Right lobe of liver (tissue), 6 donors: Measurements from ENCODE around the gene MED27. TPM values are rescaled to one million over a fixed set of nuclear protein-coding genes. Genes with fewer than 3 reads are reported as not detected.
"Not testable (repeated sequence)": the region's sequence is repeated elsewhere in the genome, so short reads cannot be mapped to it uniquely, and the experiment has no call there.

Experiments used
- ATAC-seq, 4 donors: fragments of 200-7000 bp; cut with Tn5 transposase; one replicate each; pipeline ENCODE4 v1.9.1; 2020; ENCODE audit warnings: mild to moderate bottlenecking in 4 of 4, moderate library complexity in 4 of 4
- DNase-seq, 3 donors: peaks; one replicate each; pipeline ENCODE4 v3.0.0-alpha.2; 2020
- H3K27ac ChIP-seq, 3 donors: fragments of 200-600 bp; one replicate each; pipeline ENCODE4 v1.8.0; 2022
- H3K27me3 ChIP-seq, 2 donors: fragments of 200-600 bp; one replicate each; pipeline ENCODE4 v1.8.0; 2022
- H3K36me3 ChIP-seq, 4 donors: fragments of 200-600 bp; sonication (generic) in 1 of 4; one replicate each; pipeline versions ENCODE4 v1.5.1 to v1.8.0; 2017 to 2022; ENCODE audit warnings: control low read depth in 1 of 4
- H3K4me1 ChIP-seq, 4 donors: fragments of 200-600 bp; sonication (generic) in 1 of 4; one replicate each; pipeline versions ENCODE4 v1.5.1 to v1.8.0; 2017 to 2022; ENCODE audit warnings: control low read depth in 1 of 4
- H3K4me3 ChIP-seq, 3 donors: fragments of 200-600 bp; one replicate each; pipeline ENCODE4 v1.8.0; 2022
- H3K9me3 ChIP-seq, 4 donors: fragments of 200-600 bp; sonication (generic) in 1 of 4; one replicate each; pipeline versions ENCODE4 v1.5.1 to v1.8.0; 2017 to 2022; ENCODE audit warnings: control low read depth in 1 of 4
- POLR2A ChIP-seq: fragments of 450-650 bp; IDR thresholded peaks from one replicate; pipeline ENCODE4 v1.6.1; 2017; ENCODE audit warnings: antibody characterized with exemption, mild to moderate bottlenecking
- WGBS: methylation state at CpG from one replicate; pipeline ENCODE4 v1.1.6; 2018; ENCODE audit warnings: low coverage, low lambda C conversion rate; ENCODE audit not compliant: insufficient coverage; ENCODE audit errors: missing lambda C conversion rate; 5-methylcytosine and 5-hydroxymethylcytosine counted together
- intact Hi-C, 2 donors: fragments of 100-400 bp; cut with DNase I; formaldehyde crosslinking; loops; one replicate each; pipeline versions ENCODE4 v1.11.2 to v1.14.1; 2022
- total RNA-seq, 6 experiments: library from RNA; depleted of rRNA in 2 of 6; stranded (reverse); fragments of >200 nt in 2 of 6; fragmentation: NEBNext Ultra II Directional in 3 of 6; extraction: Animal tissue kit (Norgen Biotek cat#: 25700) in 3 of 6; gene quantifications; one replicate each; pipeline versions ENCODE4 v1.1.0 to v1.2.4, GENCODE V29; 2016 to 2023
- TF ChIP-seq, protein P1 (sequence below), 4 donors: fragments of 200-600 bp in 3 of 4; fragments of 450-650 bp in 1 of 4; IDR thresholded peaks; one replicate each; pipeline versions ENCODE4 v1.5.1 to v1.8.0; 2016 to 2022; ENCODE audit warnings: antibody characterized with exemption in 4 of 4, mild to moderate bottlenecking in 2 of 4
- donor health status: DM: no; HTN: yes; CAD: no.
- donor health status: DM: no; HTN: no; CAD: no.
- donor health status: DM: no; HTN: no; CAD: no.
- donor health status: DM: no; HTN: yes; CAD: no.
- donor health status: DM: no; HTN: yes; CAD: no.

The MED27 gene
- total RNA-seq, 6 experiments from 2014 or later = 4.6 to 7.3 (median 6.1) TPM

DNA sequence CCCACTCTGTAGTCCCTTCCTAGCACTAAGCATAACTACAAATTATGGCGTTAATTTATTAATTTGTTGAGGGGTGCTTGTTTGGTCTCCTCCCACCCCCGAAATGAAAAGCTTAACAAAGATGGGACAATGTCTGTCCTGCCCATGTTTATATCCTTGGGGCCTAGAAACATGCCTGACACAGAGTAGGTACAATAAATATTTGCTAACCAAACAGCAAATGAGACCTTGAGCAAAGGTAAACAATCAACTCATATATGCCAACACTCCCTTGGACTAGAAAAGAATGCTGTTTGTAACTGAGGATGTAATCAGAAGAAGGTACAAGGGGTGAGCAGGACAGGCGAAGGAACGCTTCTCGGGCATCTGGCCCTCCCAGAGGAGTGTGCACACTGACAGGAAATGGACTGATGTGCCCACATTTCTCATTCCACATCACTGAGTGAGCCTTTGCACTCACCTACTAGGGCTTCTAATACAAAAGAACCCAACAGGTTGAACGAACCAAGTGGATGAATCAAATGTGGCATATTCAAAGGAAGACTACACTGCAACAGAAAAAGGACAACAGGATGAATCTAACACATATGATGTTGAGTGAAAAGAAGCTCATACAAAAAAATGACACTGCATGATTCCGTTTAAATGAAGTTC, 66.8 kb downstream of the MED27 start:
- DNase-seq = no peak
- Histone ChIP-seq H3K36me3 (no peaks in the 10 kb centered on the region), H3K4me3 (no peak overlapping the region), H3K27me3 (no peaks in the 10 kb centered on the region), H3K4me1 (peaks cover 0 to 20% (median 8%) of the 10 kb centered on the region in 4 donors), H3K27ac (no peak overlapping the region), H3K9me3 (no peaks in the 10 kb centered on the region)
- TF ChIP-seq, protein P1, sequence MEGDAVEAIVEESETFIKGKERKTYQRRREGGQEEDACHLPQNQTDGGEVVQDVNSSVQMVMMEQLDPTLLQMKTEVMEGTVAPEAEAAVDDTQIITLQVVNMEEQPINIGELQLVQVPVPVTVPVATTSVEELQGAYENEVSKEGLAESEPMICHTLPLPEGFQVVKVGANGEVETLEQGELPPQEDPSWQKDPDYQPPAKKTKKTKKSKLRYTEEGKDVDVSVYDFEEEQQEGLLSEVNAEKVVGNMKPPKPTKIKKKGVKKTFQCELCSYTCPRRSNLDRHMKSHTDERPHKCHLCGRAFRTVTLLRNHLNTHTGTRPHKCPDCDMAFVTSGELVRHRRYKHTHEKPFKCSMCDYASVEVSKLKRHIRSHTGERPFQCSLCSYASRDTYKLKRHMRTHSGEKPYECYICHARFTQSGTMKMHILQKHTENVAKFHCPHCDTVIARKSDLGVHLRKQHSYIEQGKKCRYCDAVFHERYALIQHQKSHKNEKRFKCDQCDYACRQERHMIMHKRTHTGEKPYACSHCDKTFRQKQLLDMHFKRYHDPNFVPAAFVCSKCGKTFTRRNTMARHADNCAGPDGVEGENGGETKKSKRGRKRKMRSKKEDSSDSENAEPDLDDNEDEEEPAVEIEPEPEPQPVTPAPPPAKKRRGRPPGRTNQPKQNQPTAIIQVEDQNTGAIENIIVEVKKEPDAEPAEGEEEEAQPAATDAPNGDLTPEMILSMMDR (IDR thresholded peaks at IDR 0.05) = no peak
- no peak for TF ChIP-seq POLR2A
- ATAC-seq = peak; percentile 71 to 94 (median 88)
- WGBS = 75% methylated on average over 7 of the region's 7 CpGs
- intact Hi-C loops = no loop called here

DNA sequence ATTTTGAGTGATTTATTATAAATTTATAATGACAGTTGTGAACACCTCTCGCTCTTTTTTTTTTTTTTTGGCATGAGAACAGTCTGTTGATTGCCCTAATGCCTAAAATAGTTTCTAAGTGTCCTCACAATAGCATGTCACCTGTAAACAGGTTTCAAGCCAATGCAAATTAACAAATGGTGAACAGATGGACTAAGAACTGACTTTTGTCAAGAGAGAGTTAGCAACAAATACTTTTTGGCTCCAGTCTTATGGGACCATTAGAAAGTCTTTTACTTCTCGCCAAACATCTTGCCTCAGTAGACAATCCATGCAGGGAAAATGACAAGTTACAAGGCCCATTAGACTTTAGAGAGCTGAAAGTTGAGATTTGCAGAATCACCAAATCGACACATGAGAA, 67.8 kb downstream of the MED27 start:
- H3K4me3 ChIP-seq = no peak overlapping the region
- H3K27ac ChIP-seq = no peak overlapping the region
- intact Hi-C loops = no loop called here
- H3K9me3 ChIP-seq = no peaks in the 10 kb centered on the region
- TF ChIP-seq, protein P1 (IDR thresholded peaks at IDR 0.05) = no peak
- no peak for TF ChIP-seq POLR2A
- H3K4me1 ChIP-seq = peaks cover 0 to 20% (median 8%) of the 10 kb centered on the region in 4 donors
- WGBS = 88% methylated on average over 3 of the region's 3 CpGs
- no peaks in the 10 kb centered on the region for H3K27me3 ChIP-seq
- ATAC-seq (no peak), DNase-seq (no peak)
- H3K36me3 ChIP-seq = no peaks in the 10 kb centered on the region

DNA sequence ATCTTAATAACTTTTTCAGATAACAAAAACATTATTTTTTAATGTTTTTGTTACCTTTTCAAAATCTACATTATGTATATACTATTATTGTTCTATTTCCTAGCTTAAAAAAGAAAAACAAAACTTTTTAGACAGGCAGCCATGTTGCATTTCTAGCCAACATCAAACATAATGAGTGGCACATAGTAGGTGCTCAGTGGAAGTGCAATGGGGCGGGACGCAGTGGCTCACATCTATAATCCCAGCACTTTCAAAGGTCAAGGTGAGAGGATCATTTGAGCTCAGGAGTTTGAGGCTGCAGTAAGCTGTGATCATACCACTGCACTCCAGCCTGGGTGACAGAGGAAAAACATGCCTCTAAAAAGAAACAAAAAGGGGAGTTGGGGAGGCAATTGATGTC, 68.4 kb downstream of the MED27 start:
- TF ChIP-seq, protein P1 (IDR thresholded peaks at IDR 0.05) = no peak
- no peak for TF ChIP-seq POLR2A
- intact Hi-C loops = no loop called here
- DNase-seq (no peak), ATAC-seq (no peak)
- WGBS = 83% methylated on average over 2 of the region's 2 CpGs
- Histone ChIP-seq H3K27ac (no peak overlapping the region), H3K36me3 (no peaks in the 10 kb centered on the region), H3K27me3 (no peaks in the 10 kb centered on the region), H3K9me3 (no peaks in the 10 kb centered on the region), H3K4me1 (peaks cover 0 to 20% (median 8%) of the 10 kb centered on the region in 4 donors), H3K4me3 (no peak overlapping the region)

DNA sequence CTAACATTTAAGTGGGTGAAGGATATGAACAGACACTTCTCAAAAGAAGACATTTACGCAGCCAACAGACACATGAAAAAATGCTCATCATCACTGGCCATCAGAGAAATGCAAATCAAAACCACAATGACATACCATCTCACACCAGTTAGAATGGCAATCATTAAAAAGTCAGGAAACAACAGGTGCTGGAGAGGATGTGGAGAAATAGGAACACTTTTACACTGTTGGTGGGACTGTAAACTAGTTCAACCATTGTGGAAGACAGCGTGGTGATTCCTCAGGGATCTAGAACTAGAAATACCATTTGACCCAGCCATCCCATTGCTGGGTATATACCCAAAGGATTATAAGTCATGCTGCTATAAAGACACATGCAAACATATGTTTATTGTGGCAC, 69.5 kb downstream of the MED27 start:
- DNase-seq, ATAC-seq, H3K9me3 ChIP-seq, intact Hi-C loops, H3K27ac ChIP-seq, H3K27me3 ChIP-seq, H3K4me3 ChIP-seq, H3K36me3 ChIP-seq: not testable (repeated sequence)
- WGBS = 72% methylated on average over 2 of the region's 2 CpGs
- H3K4me1 ChIP-seq = peaks cover 0 to 20% (median 8%) of the 10 kb centered on the region in 4 donors

DNA sequence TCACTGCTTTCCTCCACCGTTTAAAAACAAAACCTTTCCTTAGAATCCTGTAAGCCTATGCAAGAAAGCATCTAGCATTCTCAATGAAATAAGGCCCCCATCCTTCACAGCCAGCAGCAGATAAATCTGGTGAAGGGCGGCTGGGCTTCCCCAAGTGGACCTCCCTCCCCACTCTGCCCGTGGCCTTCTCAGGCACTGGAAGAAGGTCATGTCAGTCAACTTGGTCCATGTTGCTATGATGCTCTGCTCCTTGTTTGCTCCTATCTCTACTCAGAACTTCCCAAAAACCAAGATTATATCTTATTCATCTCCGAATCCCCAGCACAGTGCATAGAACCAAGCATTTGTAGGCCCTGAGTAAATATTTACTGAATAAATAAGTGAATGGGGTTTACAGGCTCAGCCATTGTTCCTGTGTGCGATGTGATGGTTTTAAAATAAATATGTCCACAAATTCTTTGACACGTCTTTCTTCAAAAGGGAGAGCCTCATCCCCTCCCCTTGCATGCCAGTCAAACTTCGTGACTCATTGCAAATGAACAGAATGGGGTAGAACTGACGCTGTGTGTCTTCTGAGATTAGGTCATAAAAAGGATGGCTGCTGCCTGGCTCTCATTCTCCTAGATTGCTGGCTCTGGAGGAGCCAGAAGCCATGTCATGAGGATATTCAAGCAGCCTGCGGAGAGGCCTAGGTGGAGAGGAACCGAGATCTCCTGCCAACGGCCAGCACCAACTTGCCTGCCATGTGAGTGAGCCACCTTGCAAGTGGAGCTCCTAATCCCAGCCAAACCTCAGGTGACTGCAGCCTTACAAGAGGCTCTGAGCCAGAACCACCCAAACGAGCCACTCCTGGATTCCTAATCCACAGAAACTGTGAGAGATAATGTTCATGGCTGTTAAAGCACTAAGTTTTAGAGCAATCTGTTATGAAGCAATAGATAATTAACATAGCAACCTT, 70.5 kb downstream of the MED27 start:
- ATAC-seq = no peak
- DNase-seq = no peak
- no peaks in the 10 kb centered on the region for H3K36me3 ChIP-seq
- H3K4me3 ChIP-seq = no peak overlapping the region
- intact Hi-C loops = no loop called here
- TF ChIP-seq POLR2A = no peak
- TF ChIP-seq, protein P1 (IDR thresholded peaks at IDR 0.05) = no peak
- no peaks in the 10 kb centered on the region for H3K27me3 ChIP-seq
- 90% methylated on average over 10 of the region's 12 CpGs for WGBS
- no peak overlapping the region for H3K27ac ChIP-seq
- no peaks in the 10 kb centered on the region for H3K9me3 ChIP-seq
- peaks cover 0 to 14% (median 8%) of the 10 kb centered on the region in 4 donors for H3K4me1 ChIP-seq
